Measurements from ENCODE around the gene SEPTIN2.

DNA sequence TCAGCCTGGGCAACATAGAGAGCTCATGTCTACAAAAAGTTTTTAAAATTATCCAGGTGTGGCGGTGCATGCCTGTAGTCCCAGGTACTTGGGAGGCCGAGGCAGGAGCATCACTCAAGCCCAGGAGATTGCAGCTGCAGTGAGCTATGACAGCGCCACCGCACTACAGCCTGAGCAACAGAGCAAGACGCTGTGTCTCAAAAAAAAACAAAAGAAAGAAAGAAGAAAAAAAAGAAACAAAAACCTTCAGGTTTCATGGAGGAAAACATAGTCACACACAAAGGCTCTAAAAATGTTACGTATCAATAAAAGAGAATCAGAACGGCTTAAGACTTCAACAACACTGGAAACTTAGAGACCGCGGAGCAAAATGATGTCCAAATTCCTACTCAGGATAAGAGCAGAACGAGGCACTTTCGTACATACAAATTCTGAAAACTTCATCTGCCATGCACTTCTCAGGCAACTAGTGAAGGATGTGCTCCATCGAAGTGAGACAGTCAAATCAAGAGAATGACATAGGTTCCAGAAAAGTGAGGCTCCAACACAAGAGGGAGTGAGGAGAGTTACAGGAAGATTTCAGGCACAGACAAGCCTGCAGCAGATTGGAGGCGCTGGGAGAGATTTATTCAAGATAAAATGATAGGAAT, 4.7 kb upstream of the SEPTIN2 start:
- TF ChIP-seq, protein P1, sequence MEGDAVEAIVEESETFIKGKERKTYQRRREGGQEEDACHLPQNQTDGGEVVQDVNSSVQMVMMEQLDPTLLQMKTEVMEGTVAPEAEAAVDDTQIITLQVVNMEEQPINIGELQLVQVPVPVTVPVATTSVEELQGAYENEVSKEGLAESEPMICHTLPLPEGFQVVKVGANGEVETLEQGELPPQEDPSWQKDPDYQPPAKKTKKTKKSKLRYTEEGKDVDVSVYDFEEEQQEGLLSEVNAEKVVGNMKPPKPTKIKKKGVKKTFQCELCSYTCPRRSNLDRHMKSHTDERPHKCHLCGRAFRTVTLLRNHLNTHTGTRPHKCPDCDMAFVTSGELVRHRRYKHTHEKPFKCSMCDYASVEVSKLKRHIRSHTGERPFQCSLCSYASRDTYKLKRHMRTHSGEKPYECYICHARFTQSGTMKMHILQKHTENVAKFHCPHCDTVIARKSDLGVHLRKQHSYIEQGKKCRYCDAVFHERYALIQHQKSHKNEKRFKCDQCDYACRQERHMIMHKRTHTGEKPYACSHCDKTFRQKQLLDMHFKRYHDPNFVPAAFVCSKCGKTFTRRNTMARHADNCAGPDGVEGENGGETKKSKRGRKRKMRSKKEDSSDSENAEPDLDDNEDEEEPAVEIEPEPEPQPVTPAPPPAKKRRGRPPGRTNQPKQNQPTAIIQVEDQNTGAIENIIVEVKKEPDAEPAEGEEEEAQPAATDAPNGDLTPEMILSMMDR (IDR thresholded peaks at IDR 0.05): no peak
- no peak for TF ChIP-seq POLR2A (IDR thresholded peaks at IDR 0.05)
